Activated T-helper 1 cell treated with anti-CD3 and anti-CD28 coated beads, Interleukin-12 subunit alpha, Interleukin-12 subunit beta, Interleukin-2, Interleukin-4 antibody, amounts not matched to agents 30 ng/mL and 10 ng/mL and 1 ng/mL, durations not matched to agents 14 hours and 24 hours and 36 hours (primary cell): ENCODE results near the gene GRID1. TPM values are rescaled to one million over a fixed set of nuclear protein-coding genes. Genes with fewer than 3 reads are reported as not detected.

Experiments
- DNase-seq: peaks from one replicate; pipeline ENCODE4 v3.0.0; 2021; ENCODE audit warnings: low spot score
- H3K27ac Mint-ChIP-seq: one replicate; pipeline ENCODE4 v1.8.0; 2021; ENCODE audit warnings: mild to moderate bottlenecking, mixed read lengths
- H3K27me3 Mint-ChIP-seq: one replicate; pipeline ENCODE4 v1.8.0; 2022; ENCODE audit warnings: mild to moderate bottlenecking, moderate library complexity, mixed read lengths; ENCODE audit not compliant: insufficient read depth
- H3K36me3 Mint-ChIP-seq: one replicate; pipeline ENCODE4 v1.8.0; 2021; ENCODE audit warnings: low read depth, mixed read lengths
- H3K4me1 Mint-ChIP-seq: one replicate; pipeline ENCODE4 v1.8.0; 2021; ENCODE audit warnings: low read depth, mixed read lengths
- H3K4me3 Mint-ChIP-seq: one replicate; pipeline ENCODE4 v1.8.0; 2021; ENCODE audit warnings: mild to moderate bottlenecking, moderate library complexity, mixed read lengths
- H3K9me3 Mint-ChIP-seq: one replicate; pipeline ENCODE4 v1.8.0; 2021; ENCODE audit warnings: mixed read lengths
- intact Hi-C: fragments of 100-400 bp; cut with micrococcal nuclease; formaldehyde crosslinking; loops from one replicate; pipeline ENCODE4 v1.15.1; 2024
- total RNA-seq: library from RNA; stranded (reverse); gene quantifications from 2 replicates; pipeline ENCODE4 v1.2.3, GENCODE V29; 2022

Gene GRID1
- total RNA-seq, 1 donor from 2014 or later: not detected

GRCh38 chr10:86137561-86137960 is 229.0 kb downstream of the GRID1 start:
- H3K27me3 Mint-ChIP-seq: peaks cover 4% of the 10 kb centered on the region
- no peaks in the 10 kb centered on the region for H3K36me3 Mint-ChIP-seq
- H3K27ac Mint-ChIP-seq: no peak overlapping the region
- no peak for DNase-seq
- no peak overlapping the region for H3K4me3 Mint-ChIP-seq
- intact Hi-C loops: no loop called here
- no peaks in the 10 kb centered on the region for H3K4me1 Mint-ChIP-seq
- no peaks in the 10 kb centered on the region for H3K9me3 Mint-ChIP-seq

DNA sequence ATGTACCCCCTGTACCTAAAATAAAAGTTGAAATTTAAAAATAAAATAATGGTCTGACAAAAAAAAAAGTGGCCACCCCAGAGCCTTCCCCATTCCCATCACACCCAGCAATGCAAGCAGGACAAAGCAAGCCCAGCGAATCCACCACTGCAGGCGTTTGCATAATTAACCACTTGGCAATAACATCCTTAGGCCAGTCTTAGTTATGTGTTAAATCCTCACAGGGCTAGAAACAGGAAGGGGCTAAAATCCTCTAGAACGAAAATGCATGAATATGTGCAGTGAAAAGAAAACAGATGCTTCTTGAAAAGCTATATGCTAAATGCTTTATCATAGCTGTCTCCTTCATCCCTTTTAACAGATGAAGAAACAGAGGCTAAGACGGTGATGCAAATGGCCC is 229.7 kb downstream of the GRID1 start:
- no peaks in the 10 kb centered on the region for H3K4me1 Mint-ChIP-seq
- H3K36me3 Mint-ChIP-seq: no peaks in the 10 kb centered on the region

DNA sequence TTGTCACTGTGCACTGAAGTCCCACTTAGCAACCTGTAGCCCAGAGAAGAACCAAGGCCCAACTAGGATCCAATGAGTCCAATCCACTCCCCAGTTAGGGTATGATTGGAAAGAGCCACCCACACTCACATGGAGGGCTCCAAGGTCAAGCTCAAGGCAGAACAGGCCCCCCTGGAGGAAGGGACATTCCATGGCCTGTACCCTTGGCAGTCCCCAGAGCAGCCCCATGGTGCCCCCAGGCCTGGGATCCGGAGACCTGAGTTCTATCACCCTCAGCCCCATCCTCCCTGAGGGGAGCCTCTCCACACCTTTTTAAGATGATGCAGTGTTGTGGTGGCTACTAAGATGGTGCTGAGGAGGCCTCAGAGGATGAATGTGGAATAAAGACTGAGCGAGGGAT is 231.4 kb downstream of the GRID1 start:
- intact Hi-C loops: no loop called here

More for the DNA sequence above, 229.7 kb downstream of the GRID1 start:
- Mint-ChIP-seq H3K27me3 (peaks cover 4% of the 10 kb centered on the region), H3K4me3 (no peak overlapping the region), H3K9me3 (no peaks in the 10 kb centered on the region), H3K27ac (no peak overlapping the region)
- DNase-seq: no peak
- intact Hi-C loops: no loop called here

DNA sequence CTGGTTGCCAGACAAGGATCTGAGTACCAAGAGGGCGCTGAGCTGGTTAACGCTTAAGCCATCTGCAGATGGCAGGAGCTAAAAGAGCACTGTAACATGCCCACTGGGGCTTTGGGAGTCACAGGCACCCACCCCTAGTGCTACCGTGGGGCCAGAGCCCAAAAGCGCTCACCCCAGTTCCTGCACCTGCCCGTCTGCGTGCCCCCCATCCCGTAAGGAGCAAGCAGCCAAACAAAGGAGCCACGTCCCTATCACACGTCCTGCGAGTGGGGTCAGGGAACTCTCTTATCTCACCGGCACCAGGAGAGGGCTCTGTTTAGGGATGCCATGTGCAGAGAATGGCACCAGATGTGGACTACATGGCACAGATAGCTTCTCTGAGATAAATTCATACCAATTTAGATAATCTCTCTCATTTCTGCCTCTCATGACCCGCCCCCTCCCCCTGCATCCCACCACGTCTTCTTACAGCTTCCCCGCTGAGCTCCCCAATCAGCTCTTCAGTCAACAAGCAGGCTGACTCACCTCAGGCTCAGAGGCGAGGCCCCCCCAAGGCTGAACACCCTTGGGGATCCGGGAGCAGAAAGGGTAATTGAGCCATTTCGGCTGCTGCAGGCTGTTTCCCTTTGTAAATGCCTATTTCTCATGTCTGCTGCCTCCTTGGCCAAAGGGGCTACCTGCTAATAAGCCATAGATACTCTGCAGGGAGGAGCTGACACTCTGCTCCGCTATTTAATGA is 235.7 kb downstream of the GRID1 start:
- Mint-ChIP-seq H3K4me3 (no peak overlapping the region), H3K36me3 (no peaks in the 10 kb centered on the region), H3K27ac (no peak overlapping the region), H3K9me3 (no peaks in the 10 kb centered on the region), H3K27me3 (peaks cover 4% of the 10 kb centered on the region), H3K4me1 (no peaks in the 10 kb centered on the region)
- DNase-seq: no peak
- intact Hi-C loops: no loop called here

More for the DNA sequence above, 231.4 kb downstream of the GRID1 start:
- Mint-ChIP-seq H3K27me3 (peaks cover 6% of the 10 kb centered on the region), H3K27ac (no peak overlapping the region), H3K36me3 (no peaks in the 10 kb centered on the region), H3K4me3 (no peak overlapping the region), H3K4me1 (no peaks in the 10 kb centered on the region), H3K9me3 (no peaks in the 10 kb centered on the region)
- DNase-seq: no peak

DNA sequence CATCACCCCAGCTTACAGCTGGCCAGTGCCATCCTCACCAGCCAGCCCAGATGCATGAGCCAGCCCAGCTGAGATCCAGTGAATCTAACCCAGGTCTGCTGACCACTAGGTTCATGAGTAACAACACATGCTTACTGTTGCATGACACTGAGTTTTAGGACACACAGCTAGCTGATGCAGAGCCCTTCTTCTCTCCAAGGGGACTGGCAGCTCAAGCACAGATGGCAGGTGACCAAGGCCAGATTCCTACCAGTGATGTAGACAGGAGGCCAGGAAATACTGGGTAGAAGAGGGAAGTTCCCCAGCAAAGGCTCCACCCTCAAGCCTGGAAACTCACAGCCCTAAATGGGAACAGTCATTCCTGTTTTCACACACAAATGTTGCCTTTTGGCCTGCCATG is 236.6 kb downstream of the GRID1 start:
- no peaks in the 10 kb centered on the region for H3K36me3 Mint-ChIP-seq
- H3K27ac Mint-ChIP-seq: no peak overlapping the region
- no peak overlapping the region for H3K4me3 Mint-ChIP-seq
- no peak for DNase-seq
- peaks cover 4% of the 10 kb centered on the region for H3K27me3 Mint-ChIP-seq
- H3K4me1 Mint-ChIP-seq: no peaks in the 10 kb centered on the region
- intact Hi-C loops: no loop called here
- H3K9me3 Mint-ChIP-seq: no peaks in the 10 kb centered on the region

DNA sequence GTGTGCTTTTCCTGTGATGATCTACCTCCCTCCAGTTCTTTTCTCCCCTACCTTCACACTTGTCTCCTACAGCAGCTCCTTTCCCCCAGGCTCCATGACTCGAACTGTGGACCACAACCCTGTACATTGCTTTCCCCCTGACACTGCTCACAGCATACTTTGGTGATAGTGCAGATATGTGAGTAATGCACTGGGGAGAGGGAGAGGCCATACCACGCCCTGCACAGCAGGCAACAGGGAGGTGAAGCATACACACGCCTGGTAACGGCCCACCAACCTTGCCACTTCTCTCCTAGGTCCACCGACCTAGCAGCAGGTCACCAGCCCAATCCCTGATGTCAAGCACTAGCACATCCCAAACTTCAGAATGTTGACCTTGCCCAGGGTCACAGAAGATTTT is 238.2 kb downstream of the GRID1 start:
- H3K4me3 Mint-ChIP-seq: no peak overlapping the region
- H3K9me3 Mint-ChIP-seq: no peaks in the 10 kb centered on the region
- no peaks in the 10 kb centered on the region for H3K36me3 Mint-ChIP-seq
- no peaks in the 10 kb centered on the region for H3K4me1 Mint-ChIP-seq
- peaks cover 2% of the 10 kb centered on the region for H3K27me3 Mint-ChIP-seq
- DNase-seq: no peak
- intact Hi-C loops: no loop called here
- no peak overlapping the region for H3K27ac Mint-ChIP-seq

GRCh38 chr10:86127274-86127819 is 239.2 kb downstream of the GRID1 start:
- DNase-seq: no peak
- peaks cover 2% of the 10 kb centered on the region for H3K27me3 Mint-ChIP-seq
- H3K36me3 Mint-ChIP-seq: no peaks in the 10 kb centered on the region
- intact Hi-C loops: no loop called here
- H3K27ac Mint-ChIP-seq: no peak overlapping the region
- no peak overlapping the region for H3K4me3 Mint-ChIP-seq
- no peaks in the 10 kb centered on the region for H3K9me3 Mint-ChIP-seq
- H3K4me1 Mint-ChIP-seq: no peaks in the 10 kb centered on the region

DNA sequence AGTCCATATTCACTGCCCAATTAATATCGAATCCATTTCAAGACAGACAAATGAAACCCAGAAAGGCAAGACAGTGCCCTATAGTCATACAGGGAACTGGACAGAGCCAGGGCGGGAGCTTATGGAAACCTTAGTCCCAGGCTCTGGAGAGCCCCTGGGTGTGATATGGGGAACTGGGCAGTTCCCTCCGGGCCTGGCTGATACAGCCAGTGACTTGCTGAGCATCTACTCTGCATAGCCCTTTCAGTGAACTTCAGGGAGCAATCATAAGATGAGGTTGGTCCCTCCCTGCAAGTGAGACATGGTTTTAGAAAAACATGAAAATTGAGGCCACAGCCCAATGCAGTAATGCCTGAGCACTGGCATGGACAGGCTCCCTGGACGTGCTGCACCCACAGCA is 241.9 kb downstream of the GRID1 start:
- intact Hi-C loops: no loop called here
- Mint-ChIP-seq H3K36me3 (no peaks in the 10 kb centered on the region), H3K27me3 (no peaks in the 10 kb centered on the region), H3K9me3 (no peaks in the 10 kb centered on the region), H3K4me3 (no peak overlapping the region), H3K27ac (no peak overlapping the region), H3K4me1 (no peaks in the 10 kb centered on the region)
- DNase-seq: no peak

DNA sequence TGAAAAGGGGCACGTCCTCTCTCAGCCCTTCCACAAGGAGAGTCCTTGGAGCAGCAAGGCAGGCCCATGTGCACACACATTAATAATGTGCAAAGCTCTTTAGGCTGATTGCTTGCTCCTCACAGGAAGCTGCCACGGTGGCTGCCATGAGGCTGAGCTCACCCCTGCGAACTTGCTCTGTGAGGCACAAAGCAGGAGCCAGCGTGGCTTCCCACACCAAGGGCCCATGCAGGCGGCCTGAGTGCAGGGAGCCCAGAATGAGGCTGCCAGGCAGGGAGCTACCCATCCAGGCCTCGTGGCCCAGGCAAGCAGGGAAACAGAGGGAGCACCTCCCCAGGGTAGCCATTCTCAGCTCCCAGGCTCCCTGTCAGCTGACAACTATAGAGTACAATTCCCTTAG is 242.9 kb downstream of the GRID1 start:
- Mint-ChIP-seq H3K4me1 (no peaks in the 10 kb centered on the region), H3K27ac (no peak overlapping the region), H3K36me3 (no peaks in the 10 kb centered on the region), H3K9me3 (no peaks in the 10 kb centered on the region), H3K4me3 (no peak overlapping the region), H3K27me3 (no peaks in the 10 kb centered on the region)
- intact Hi-C loops: no loop called here
- no peak for DNase-seq

DNA sequence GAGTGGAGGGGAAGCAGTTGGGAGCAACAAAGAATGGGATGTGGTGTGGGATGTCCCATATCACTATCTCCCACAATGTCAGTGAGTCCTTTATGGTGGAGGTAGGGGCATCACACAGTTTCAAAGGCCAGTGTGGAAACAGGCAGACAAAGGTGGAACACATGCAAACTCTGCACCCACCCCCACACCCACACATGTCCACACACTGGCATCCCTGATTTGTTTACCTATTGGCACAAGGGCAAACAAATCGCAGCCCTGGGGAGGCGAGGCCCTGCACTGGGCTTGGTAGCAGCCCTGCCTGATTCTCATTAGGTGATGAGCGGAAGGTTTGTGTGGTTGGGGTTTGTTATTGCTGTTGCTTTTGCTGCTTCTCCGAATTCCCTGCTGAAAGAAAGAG is 243.3 kb downstream of the GRID1 start:
- Mint-ChIP-seq H3K36me3 (no peaks in the 10 kb centered on the region), H3K4me1 (no peaks in the 10 kb centered on the region), H3K27me3 (no peaks in the 10 kb centered on the region), H3K27ac (no peak overlapping the region), H3K4me3 (no peak overlapping the region), H3K9me3 (no peaks in the 10 kb centered on the region)
- DNase-seq: no peak
- intact Hi-C loops: no loop called here

- Mint-ChIP-seq H3K9me3 (no peaks in the 10 kb centered on the region), H3K36me3 (no peaks in the 10 kb centered on the region), H3K4me3 (no peak overlapping the region), H3K4me1 (no peaks in the 10 kb centered on the region), H3K27me3 (no peaks in the 10 kb centered on the region), H3K27ac (no peak overlapping the region)
- intact Hi-C loops: no loop called here
- DNase-seq: no peak
Measured at GRCh38 chr10:86122646-86123045, 243.9 kb downstream of the GRID1 start.

DNA sequence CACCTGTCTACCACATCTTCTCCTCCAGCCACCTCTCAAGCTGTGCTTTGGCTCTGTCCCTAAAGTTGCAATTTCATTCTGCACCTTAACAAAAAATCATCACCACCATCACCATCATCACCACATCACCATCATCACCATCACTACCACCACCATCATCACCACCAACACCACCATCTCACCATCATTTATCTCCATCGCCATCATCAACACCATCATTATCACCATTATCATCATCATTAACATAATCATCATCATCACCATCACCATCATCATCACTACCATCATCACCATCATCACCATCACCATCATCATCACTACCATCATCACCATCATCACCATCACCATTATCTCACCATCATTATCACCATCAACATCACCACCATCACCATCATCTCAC is 245.4 kb downstream of the GRID1 start:
- H3K27me3 Mint-ChIP-seq: no peaks in the 10 kb centered on the region
- no peak overlapping the region for H3K27ac Mint-ChIP-seq
- no peaks in the 10 kb centered on the region for H3K4me1 Mint-ChIP-seq
- intact Hi-C loops: no loop called here
- H3K9me3 Mint-ChIP-seq: no peaks in the 10 kb centered on the region
- no peaks in the 10 kb centered on the region for H3K36me3 Mint-ChIP-seq
- no peak for DNase-seq
- no peak overlapping the region for H3K4me3 Mint-ChIP-seq

DNA sequence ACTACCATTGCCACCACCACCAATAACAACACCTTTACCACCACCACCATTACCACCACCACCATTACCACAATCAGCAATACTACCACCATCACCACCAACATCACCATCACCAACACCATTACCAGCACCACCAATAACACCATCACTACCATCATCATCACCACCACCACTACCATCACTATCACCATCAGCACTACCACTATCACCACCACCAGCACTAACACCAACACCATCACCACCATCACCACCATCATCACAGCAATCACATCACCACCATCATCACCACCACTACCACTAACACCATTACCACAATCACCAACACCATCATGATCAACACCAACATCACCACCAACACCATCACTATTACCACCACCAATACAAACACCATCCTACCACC is 249.5 kb downstream of the GRID1 start:
- H3K27me3 Mint-ChIP-seq: no peaks in the 10 kb centered on the region
- H3K4me1 Mint-ChIP-seq: no peaks in the 10 kb centered on the region
- DNase-seq: no peak
- H3K27ac Mint-ChIP-seq: no peak overlapping the region
- intact Hi-C loops: no loop called here
- H3K9me3 Mint-ChIP-seq: no peaks in the 10 kb centered on the region
- no peak overlapping the region for H3K4me3 Mint-ChIP-seq
- no peaks in the 10 kb centered on the region for H3K36me3 Mint-ChIP-seq

- H3K27me3 Mint-ChIP-seq: peaks cover under 1% of the 10 kb centered on the region
- H3K4me1 Mint-ChIP-seq: no peaks in the 10 kb centered on the region
- H3K9me3 Mint-ChIP-seq: no peaks in the 10 kb centered on the region
- no peak for DNase-seq
- intact Hi-C loops: no loop called here
- H3K36me3 Mint-ChIP-seq: no peaks in the 10 kb centered on the region
- H3K27ac Mint-ChIP-seq: no peak overlapping the region
- no peak overlapping the region for H3K4me3 Mint-ChIP-seq
Measured at GRCh38 chr10:86113983-86114382, 252.6 kb downstream of the GRID1 start.
